Keratinocyte (primary cell): Measurements from ENCODE around the gene FGF1. TPM values are rescaled to one million over a fixed set of nuclear protein-coding genes. Genes with fewer than 3 reads are reported as not detected.

Source experiments
- DNase-seq: peaks from one replicate; pipeline ENCODE4 v3.0.0-alpha.2; 2011; ENCODE audit warnings: low read depth, missing footprints, low spot score
- FAIRE-seq: peaks from 2 replicates; lab custom pipeline; 2011; peaks lifted over from hg19 to GRCh38; lab: Jason Lieb, UNC
- H2AFZ ChIP-seq: 2 replicates; pipeline ENCODE4 v1.6.0; 2012; ENCODE audit warnings: low read length, control low read depth, inconsistent platforms; ENCODE audit not compliant: control insufficient read depth
- H3K27ac ChIP-seq: 2 replicates; pipeline ENCODE4 v1.5.1; 2011; ENCODE audit warnings: low read length; ENCODE audit not compliant: control insufficient read depth, insufficient read depth
- H3K27me3 ChIP-seq: 3 replicates; pipeline ENCODE4 v1.6.0; 2011; ENCODE audit warnings: low read length; ENCODE audit not compliant: control insufficient read depth, insufficient read depth; ENCODE audit errors: extremely low read depth
- H3K36me3 ChIP-seq, 2 experiments: 2 replicates in 1 of 2; 3 replicates in 1 of 2; pipeline ENCODE4 v1.5.1; 2011; ENCODE audit warnings: low read length in 2 of 2, mild to moderate bottlenecking in 1 of 2; ENCODE audit not compliant: control insufficient read depth in 2 of 2, insufficient read depth in 2 of 2; ENCODE audit errors: extremely low read depth in 1 of 2
- H3K4me1 ChIP-seq: 3 replicates; pipeline ENCODE4 v1.5.1; 2011; ENCODE audit warnings: low read length; ENCODE audit not compliant: control insufficient read depth, insufficient read depth; ENCODE audit errors: extremely low read depth
- H3K4me2 ChIP-seq: 3 replicates; pipeline ENCODE4 v1.6.0; 2011; ENCODE audit warnings: low read depth, low read length; ENCODE audit not compliant: control insufficient read depth, insufficient read depth; ENCODE audit errors: extremely low read depth
- H3K4me3 ChIP-seq, 3 experiments: fragments of 200-600 bp in 1 of 3; sonication (generic) in 1 of 3; 2 replicates in 2 of 3; 3 replicates in 1 of 3; pipeline ENCODE4 v1.5.1; 2011 to 2016; ENCODE audit warnings: low read length in 3 of 3, mild to moderate bottlenecking in 3 of 3, control low read depth in 2 of 3, inconsistent platforms in 1 of 3, low read depth in 1 of 3, mixed read lengths in 1 of 3, mixed run types in 1 of 3, moderate library complexity in 1 of 3; ENCODE audit not compliant: control insufficient read depth in 2 of 3, insufficient read depth in 2 of 3; ENCODE audit errors: extremely low read depth in 1 of 3
- H3K79me2 ChIP-seq: 2 replicates; pipeline ENCODE4 v1.6.0; 2012; ENCODE audit warnings: low read length; ENCODE audit not compliant: control insufficient read depth, insufficient read depth
- H3K9ac ChIP-seq: 3 replicates; pipeline ENCODE4 v1.6.0; 2011; ENCODE audit warnings: low read length; ENCODE audit not compliant: control insufficient read depth, insufficient read depth; ENCODE audit errors: extremely low read depth
- H3K9me1 ChIP-seq: 3 replicates; pipeline ENCODE4 v1.6.0; 2011; ENCODE audit warnings: low read length; ENCODE audit not compliant: control insufficient read depth, insufficient read depth; ENCODE audit errors: extremely low read depth
- H3K9me3 ChIP-seq: 2 replicates; pipeline ENCODE4 v1.5.1; 2012; ENCODE audit warnings: low read depth, low read length; ENCODE audit not compliant: control insufficient read depth
- H4K20me1 ChIP-seq: 3 replicates; pipeline ENCODE4 v1.6.0; 2011; ENCODE audit warnings: low read length; ENCODE audit not compliant: control insufficient read depth, insufficient read depth; ENCODE audit errors: extremely low read depth
- CTCF ChIP-seq, 3 experiments: IDR thresholded peaks in 1 of 3; conservative IDR thresholded peaks in 1 of 3; optimal IDR thresholded peaks in 1 of 3; 2 replicates in 2 of 3; 3 replicates in 1 of 3; pipeline versions ENCODE3 to v1.5.1; 2011; ENCODE audit warnings: low read length in 3 of 3, mild to moderate bottlenecking in 3 of 3, moderate library complexity in 2 of 3, control low read depth in 1 of 3, inconsistent platforms in 1 of 3; ENCODE audit not compliant: insufficient read depth in 2 of 3; ENCODE audit errors: extremely low read depth in 1 of 3
- EZH2 ChIP-seq: IDR thresholded peaks from one replicate; pipeline ENCODE4 v1.6.1; 2012; ENCODE audit warnings: inconsistent platforms, mild to moderate bottlenecking, low read length, moderate library complexity
- dilution Hi-C: fragments of 300-500 bp; cut with MboI; formaldehyde crosslinking; loops from one replicate; pipeline ENCODE4 v1.7.0; 2020; ENCODE audit warnings: low sequenced_read_pairs; ENCODE audit not compliant: extremely low pct_ligation_motif_present
- polyA plus RNA-seq, 5 experiments: library from polyadenylated mRNA; depleted of rRNA in 3 of 5; stranded (reverse) in 3 of 5; stranded (forward) in 1 of 5; unstranded in 1 of 5; fragments of >200 nt; gene quantifications; 1 replicate in 1 of 5; 2 replicates in 3 of 5; 3 replicates in 1 of 5; pipeline versions ENCODE4 v1.2.1 to v1.2.3, GENCODE V29; 2011 to 2012; ENCODE audit warnings: missing spikeins in 2 of 5, low read depth in 1 of 5, low replicate concordance in 1 of 5

FGF1 gene
- polyA plus RNA-seq, 1 donor (not counting 4 experiments of a cell fraction or from before 2014, with no cell fraction given) = 2.4 TPM

- H3K9ac ChIP-seq = no peak overlapping the region
- H3K27ac ChIP-seq = no peak overlapping the region
- TF ChIP-seq CTCF (optimal IDR thresholded peaks at IDR 0.05 in 1 of 3, IDR thresholded peaks at IDR 0.05 in 1 of 3, conservative IDR thresholded peaks at IDR 0.05 in 1 of 3; ENCODE audit: extremely low read depth in 1 of 3, insufficient read depth in 2 of 3, low read length in 3 of 3) = peak; percentile 61 to 82 (median 63)
- no peak for TF ChIP-seq EZH2
- H3K9me1 ChIP-seq = no peaks in the 10 kb centered on the region
- H3K36me3 ChIP-seq = no peaks in the 10 kb centered on the region
- H4K20me1 ChIP-seq = no peaks in the 10 kb centered on the region
- FAIRE-seq (no peak), DNase-seq (no peak)
- H3K4me2 ChIP-seq = no peak overlapping the region
- no peaks in the 10 kb centered on the region for H3K27me3 ChIP-seq
- peak overlapping the region; percentile 37 for H2AFZ ChIP-seq
- dilution Hi-C loops = no loop called here
- peaks cover 28% of the 10 kb centered on the region for H3K4me1 ChIP-seq
- no peaks in the 10 kb centered on the region for H3K9me3 ChIP-seq
- no peak overlapping the region for H3K4me3 ChIP-seq
- no peaks in the 10 kb centered on the region for H3K79me2 ChIP-seq
Observed at GRCh38 chr5:142716963-142717362, 31.1 kb upstream of the FGF1 start.

GRCh38 chr5:142715291-142715690 is 29.4 kb upstream of the FGF1 start:
- Histone ChIP-seq H3K4me1 (peaks cover 16% of the 10 kb centered on the region), H3K4me3 (no peak overlapping the region), H3K27ac (no peak overlapping the region), H3K9me3 (no peaks in the 10 kb centered on the region), H3K9ac (no peak overlapping the region), H3K4me2 (no peak overlapping the region), H4K20me1 (no peaks in the 10 kb centered on the region), H3K36me3 (no peaks in the 10 kb centered on the region), H3K9me1 (no peaks in the 10 kb centered on the region), H2AFZ (no peak overlapping the region), H3K79me2 (no peaks in the 10 kb centered on the region), H3K27me3 (no peaks in the 10 kb centered on the region)
- FAIRE-seq = no peak
- no peak for DNase-seq
- dilution Hi-C loops = no loop called here
- TF ChIP-seq EZH2 = no peak
- no peak for TF ChIP-seq CTCF (optimal IDR thresholded peaks at IDR 0.05 in 1 of 3, IDR thresholded peaks at IDR 0.05 in 1 of 3, conservative IDR thresholded peaks at IDR 0.05 in 1 of 3; ENCODE audit: extremely low read depth in 1 of 3, insufficient read depth in 2 of 3, low read length in 3 of 3)
